ENCODE data around the gene NKD1. TPM values are rescaled to one million over a fixed set of nuclear protein-coding genes. Genes with fewer than 3 reads are reported as not detected.
A peak's percentile ranks its signal among the peaks of the same experiment; 100 is the strongest.

The NKD1 gene
- total and polyA plus RNA-seq, 2 experiments from 2014 or later: not detected

- Histone ChIP-seq H3K36me3 (ENCODE audit: low read depth) (no peaks in the 10 kb centered on the region), H3K27ac (no peak overlapping the region), H2AFZ (no peak overlapping the region), H3K79me2 (ENCODE audit: insufficient read depth) (no peaks in the 10 kb centered on the region), H3K4me1 (ENCODE audit: insufficient read depth) (0 out of 2 replicates have a peak, but pooled peaks cover 5% of the 10 kb centered on the region), H4K20me1 (ENCODE audit: insufficient read depth) (no peaks in the 10 kb centered on the region), H3K9me3 (ENCODE audit: low read depth) (no peaks in the 10 kb centered on the region), H3F3A (ENCODE audit: insufficient read depth) (no peaks in the 10 kb centered on the region), H3K4me2 (ENCODE audit: unreplicated experiment) (no peak overlapping the region), H3K9me2 (ENCODE audit: insufficient read depth) (no peaks in the 10 kb centered on the region), H3K9ac (no peak overlapping the region), H3K27me3 (replicated peaks; ENCODE audit: insufficient read depth) (no peaks in the 10 kb centered on the region), H3K4me3 (no peak overlapping the region)
- TF ChIP-seq EZH2phosphoT487 (IDR thresholded peaks at IDR 0.05; ENCODE audit: insufficient read depth, low read depth) (no peak), EZH2 (IDR thresholded peaks at IDR 0.05; ENCODE audit: insufficient read depth, poor library complexity, severe bottlenecking) (no peak)
- in situ Hi-C loops (cut with MboI): no loop called here
- 66 to 74% methylated on average over 5 to 8 of the region's 8 CpGs for WGBS, 2 experiments (ENCODE audit: low coverage in 1 of 2, low lambda C conversion rate in 2 of 2, missing lambda C conversion rate in 2 of 2)
- DNase-seq: no peak
Measured at GRCh38 chr16:50598936-50599361, 50.8 kb downstream of the NKD1 start.

GRCh38 chr16:50599494-50599893, 51.3 kb downstream of the NKD1 start:
- TF ChIP-seq EZH2 (IDR thresholded peaks at IDR 0.05; ENCODE audit: insufficient read depth, poor library complexity, severe bottlenecking) (no peak), EZH2phosphoT487 (IDR thresholded peaks at IDR 0.05; ENCODE audit: insufficient read depth, low read depth) (no peak)
- Histone ChIP-seq H3K36me3 (ENCODE audit: low read depth) (no peaks in the 10 kb centered on the region), H3K9me3 (ENCODE audit: low read depth) (no peaks in the 10 kb centered on the region), H3K27me3 (replicated peaks; ENCODE audit: insufficient read depth) (no peaks in the 10 kb centered on the region), H3K9ac (no peak overlapping the region), H3K4me2 (ENCODE audit: unreplicated experiment) (no peak overlapping the region), H2AFZ (no peak overlapping the region), H4K20me1 (ENCODE audit: insufficient read depth) (no peaks in the 10 kb centered on the region), H3K9me2 (ENCODE audit: insufficient read depth) (no peaks in the 10 kb centered on the region), H3K27ac (no peak overlapping the region), H3F3A (ENCODE audit: insufficient read depth) (no peaks in the 10 kb centered on the region), H3K79me2 (ENCODE audit: insufficient read depth) (no peaks in the 10 kb centered on the region), H3K4me1 (ENCODE audit: insufficient read depth) (0 out of 2 replicates have a peak, but pooled peaks cover 5% of the 10 kb centered on the region), H3K4me3 (no peak overlapping the region)
- WGBS, 2 experiments (ENCODE audit: low coverage in 1 of 2, low lambda C conversion rate in 2 of 2, missing lambda C conversion rate in 2 of 2): 32 to 35% methylated on average over 6 of the region's 6 CpGs
- peak; percentile 40 for DNase-seq
- in situ Hi-C loops (cut with MboI): no loop called here

- 70 to 72% methylated on average over 15 of the region's 15 CpGs for WGBS, 2 experiments (ENCODE audit: low coverage in 1 of 2, low lambda C conversion rate in 2 of 2, missing lambda C conversion rate in 2 of 2)
- Histone ChIP-seq H2AFZ (no peak overlapping the region), H3K36me3 (ENCODE audit: low read depth) (no peaks in the 10 kb centered on the region), H3K4me1 (ENCODE audit: insufficient read depth) (0 out of 2 replicates have a peak, but pooled peaks cover 5% of the 10 kb centered on the region), H3K27ac (no peak overlapping the region), H3K79me2 (ENCODE audit: insufficient read depth) (no peaks in the 10 kb centered on the region), H3K27me3 (replicated peaks; ENCODE audit: insufficient read depth) (no peaks in the 10 kb centered on the region), H4K20me1 (ENCODE audit: insufficient read depth) (no peaks in the 10 kb centered on the region), H3F3A (ENCODE audit: insufficient read depth) (no peaks in the 10 kb centered on the region), H3K9ac (no peak overlapping the region), H3K9me3 (ENCODE audit: low read depth) (no peaks in the 10 kb centered on the region), H3K9me2 (ENCODE audit: insufficient read depth) (no peaks in the 10 kb centered on the region), H3K4me3 (no peak overlapping the region), H3K4me2 (ENCODE audit: unreplicated experiment) (no peak overlapping the region)
- no peak for TF ChIP-seq EZH2phosphoT487 (IDR thresholded peaks at IDR 0.05; ENCODE audit: insufficient read depth, low read depth)
- no peak for TF ChIP-seq EZH2 (IDR thresholded peaks at IDR 0.05; ENCODE audit: insufficient read depth, poor library complexity, severe bottlenecking)
- no peak for DNase-seq
- in situ Hi-C loops (cut with MboI): no loop called here
Measured at GRCh38 chr16:50600582-50601283, 52.5 kb downstream of the NKD1 start.

GRCh38 chr16:50601341-50601740, 53.1 kb downstream of the NKD1 start:
- Histone ChIP-seq H2AFZ (no peak overlapping the region), H3K27ac (no peak overlapping the region), H3K4me2 (ENCODE audit: unreplicated experiment) (no peak overlapping the region), H3K9me3 (ENCODE audit: low read depth) (no peaks in the 10 kb centered on the region), H3K36me3 (ENCODE audit: low read depth) (no peaks in the 10 kb centered on the region), H3F3A (ENCODE audit: insufficient read depth) (no peaks in the 10 kb centered on the region), H3K9me2 (ENCODE audit: insufficient read depth) (no peaks in the 10 kb centered on the region), H3K27me3 (replicated peaks; ENCODE audit: insufficient read depth) (0 out of 2 replicates have a peak, but pooled peaks cover under 1% of the 10 kb centered on the region), H3K4me1 (ENCODE audit: insufficient read depth) (0 out of 2 replicates have a peak, but pooled peaks cover 5% of the 10 kb centered on the region), H3K4me3 (no peak overlapping the region), H4K20me1 (ENCODE audit: insufficient read depth) (no peaks in the 10 kb centered on the region), H3K79me2 (ENCODE audit: insufficient read depth) (no peaks in the 10 kb centered on the region), H3K9ac (no peak overlapping the region)
- no peak for DNase-seq
- TF ChIP-seq EZH2 (IDR thresholded peaks at IDR 0.05; ENCODE audit: insufficient read depth, poor library complexity, severe bottlenecking) (no peak), EZH2phosphoT487 (IDR thresholded peaks at IDR 0.05; ENCODE audit: insufficient read depth, low read depth) (no peak)
- in situ Hi-C loops (cut with MboI): no loop called here
- 52 to 61% methylated on average over 11 to 12 of the region's 12 CpGs for WGBS, 2 experiments (ENCODE audit: low coverage in 1 of 2, low lambda C conversion rate in 2 of 2, missing lambda C conversion rate in 2 of 2)

Data from GM23248 (cell line).